Kidney capillary endothelial cell (primary cell): ENCODE measurements around the gene GTF3C1.
A peak's percentile ranks its signal among the peaks of the same experiment; 100 is the strongest.

Experiments
- DNase-seq: peaks from one replicate; pipeline ENCODE4 v3.0.0-alpha.2; 2018; ENCODE audit warnings: low spot score

GTF3C1 gene

GRCh38 chr16:27520982-27521673 is 28.6 kb downstream of the GTF3C1 start:
- DNase-seq: peak; percentile 85

GRCh38 chr16:27518226-27518625 is 31.5 kb downstream of the GTF3C1 start:
- no peak for DNase-seq

- DNase-seq: no peak
Observed at GRCh38 chr16:27517664-27518063, 32.0 kb downstream of the GTF3C1 start.

- no peak for DNase-seq
Observed at GRCh38 chr16:27516365-27516764, 33.3 kb downstream of the GTF3C1 start.

- no peak for DNase-seq
Observed at GRCh38 chr16:27515874-27516353, 33.8 kb downstream of the GTF3C1 start.

GRCh38 chr16:27514806-27515205 is 34.9 kb downstream of the GTF3C1 start:
- no peak for DNase-seq

GRCh38 chr16:27511657-27512448 is 37.9 kb downstream of the GTF3C1 start:
- no peak for DNase-seq

- DNase-seq: no peak
Observed at GRCh38 chr16:27508476-27508875, 41.2 kb downstream of the GTF3C1 start.

GRCh38 chr16:27506771-27507170 is 42.9 kb downstream of the GTF3C1 start:
- no peak for DNase-seq

GRCh38 chr16:27505297-27506236 is 44.1 kb downstream of the GTF3C1 start:
- DNase-seq: no peak

GRCh38 chr16:27503662-27504061 is 46.1 kb downstream of the GTF3C1 start:
- DNase-seq: no peak

- no peak for DNase-seq
Observed at GRCh38 chr16:27500801-27501200, 48.9 kb downstream of the GTF3C1 start.

- no peak for DNase-seq
Observed at GRCh38 chr16:27499659-27500055, 50.1 kb downstream of the GTF3C1 start.

- DNase-seq: no peak
Observed at GRCh38 chr16:27498916-27499658, 50.6 kb downstream of the GTF3C1 start.

- DNase-seq: no peak
Observed at GRCh38 chr16:27498031-27498825, 51.5 kb downstream of the GTF3C1 start.

- no peak for DNase-seq
Observed at GRCh38 chr16:27495191-27495590, 54.5 kb downstream of the GTF3C1 start.

- no peak for DNase-seq
Observed at GRCh38 chr16:27492588-27492979, 57.1 kb downstream of the GTF3C1 start.

GRCh38 chr16:27491894-27492587 is 57.7 kb downstream of the GTF3C1 start:
- DNase-seq: peak; percentile 78

- no peak for DNase-seq
Observed at GRCh38 chr16:27489906-27490305, 59.8 kb downstream of the GTF3C1 start.

- DNase-seq: no peak
Observed at GRCh38 chr16:27489421-27489820, 60.3 kb downstream of the GTF3C1 start.
